HepG2 (cell line): ENCODE measurements around the gene FETUB. TPM values are rescaled to one million over a fixed set of nuclear protein-coding genes. Genes with fewer than 3 reads are reported as not detected.

Experiments used
- ATF7 ChIP-seq, 2 experiments: fragments of 450-650 bp in 1 of 2; sonication (generic) in 1 of 2; formaldehyde crosslinking in 1 of 2; IDR thresholded peaks; 2 replicates each; pipeline versions ENCODE4 v1.4.0 to v1.6.1; 2016 to 2020; ENCODE audit warnings: antibody characterized with exemption in 1 of 2, mild to moderate bottlenecking in 1 of 2, missing genetic modification reagents in 1 of 2
- ATF7-NPFF ChIP-seq: sonication (generic); formaldehyde crosslinking; IDR thresholded peaks from 2 replicates; pipeline ENCODE4 v1.8.1; 2023; ENCODE audit warnings: mild to moderate bottlenecking, low read depth, missing genetic modification reagents, moderate library complexity
- HNRNPH1 ChIP-seq: fragments of 200-400 bp; formaldehyde crosslinking; optimal IDR thresholded peaks from 2 replicates; pipeline ENCODE3; 2017; ENCODE audit warnings: mild to moderate bottlenecking, low read depth, low read length
- KLF16 ChIP-seq, 2 experiments: sonication (generic) in 1 of 2; formaldehyde crosslinking in 1 of 2; IDR thresholded peaks; 2 replicates each; pipeline versions ENCODE4 v1.6.1 to v1.8.0; 2016 to 2023; ENCODE audit warnings: missing genetic modification reagents in 2 of 2, missing compliant biosample characterization in 1 of 2
- MAX ChIP-seq: IDR thresholded peaks from 2 replicates; pipeline ENCODE4 v1.6.1; 2012; ENCODE audit warnings: inconsistent platforms
- MAZ ChIP-seq, 2 experiments: sonication (generic) in 1 of 2; formaldehyde crosslinking in 1 of 2; IDR thresholded peaks; 2 replicates each; pipeline versions ENCODE4 v1.5.0 to v1.6.1; 2012 to 2020; ENCODE audit warnings: low read depth in 2 of 2, mild to moderate bottlenecking in 2 of 2, borderline replicate concordance in 1 of 2, improper control_type of control experiment in 1 of 2, low read length in 1 of 2, missing genetic modification reagents in 1 of 2, moderate library complexity in 1 of 2
- NR2F6 ChIP-seq, 2 experiments: IDR thresholded peaks; 2 replicates each; pipeline ENCODE4 v1.6.1; 2016; ENCODE audit warnings: antibody characterized with exemption in 1 of 2, mild to moderate bottlenecking in 1 of 2
- POLR2AphosphoS5 ChIP-seq: IDR thresholded peaks from 2 replicates; pipeline ENCODE4 v1.6.1; 2012; ENCODE audit warnings: low read depth, low read length
- RBM39 ChIP-seq: fragments of 200-400 bp; formaldehyde crosslinking; IDR thresholded peaks from one replicate; pipeline ENCODE4 v1.6.1; 2018; ENCODE audit warnings: antibody characterized with exemption, mild to moderate bottlenecking, low read depth, low read length; ENCODE audit not compliant: poor library complexity, severe bottlenecking
- REL ChIP-seq: sonication (generic); formaldehyde crosslinking; conservative IDR thresholded peaks from 2 replicates; pipeline ENCODE4 v1.8.0; 2022; ENCODE audit warnings: mild to moderate bottlenecking, missing genetic modification reagents, moderate library complexity
- REXO4 ChIP-seq: sonication (generic); formaldehyde crosslinking; IDR thresholded peaks from 2 replicates; pipeline ENCODE4 v1.8.0; 2022; ENCODE audit warnings: missing genetic modification reagents, mild to moderate bottlenecking, borderline replicate concordance
- SALL2 ChIP-seq: sonication (generic); formaldehyde crosslinking; IDR thresholded peaks from 2 replicates; pipeline ENCODE4 v1.8.1; 2023; ENCODE audit warnings: mild to moderate bottlenecking, missing genetic modification reagents, inconsistent platforms
- SNAPC2 ChIP-seq: sonication (generic); formaldehyde crosslinking; IDR thresholded peaks from 2 replicates; pipeline ENCODE4 v1.8.1; 2022; ENCODE audit warnings: mild to moderate bottlenecking, missing genetic modification reagents
- TSC22D2 ChIP-seq: sonication (generic); formaldehyde crosslinking; IDR thresholded peaks from 2 replicates; pipeline ENCODE4 v1.5.1; 2020; ENCODE audit warnings: missing genetic modification reagents, mild to moderate bottlenecking, borderline replicate concordance
- ZBTB14 ChIP-seq: sonication (generic); formaldehyde crosslinking; IDR thresholded peaks from 2 replicates; pipeline ENCODE4 v1.4.0; 2020; ENCODE audit warnings: missing genetic modification reagents
- ZKSCAN5 ChIP-seq: sonication (generic); formaldehyde crosslinking; IDR thresholded peaks from 2 replicates; pipeline ENCODE4 v1.5.1; 2020; ENCODE audit warnings: mild to moderate bottlenecking, missing genetic modification reagents
- ZNF33B ChIP-seq: sonication (generic); formaldehyde crosslinking; IDR thresholded peaks from 2 replicates; pipeline ENCODE4 v1.5.1; 2020; ENCODE audit warnings: mild to moderate bottlenecking, missing genetic modification reagents
- ZNF670 ChIP-seq: sonication (generic); formaldehyde crosslinking; IDR thresholded peaks from 2 replicates; pipeline ENCODE4 v1.8.0; 2022; ENCODE audit warnings: mild to moderate bottlenecking, missing genetic modification reagents, borderline replicate concordance
- ZNF672 ChIP-seq: sonication (generic); formaldehyde crosslinking; IDR thresholded peaks from 2 replicates; pipeline ENCODE4 v1.8.1; 2022; ENCODE audit warnings: missing genetic modification reagents
- ZNF772 ChIP-seq: sonication (generic); formaldehyde crosslinking; IDR thresholded peaks from 2 replicates; pipeline ENCODE4 v1.5.0; 2020; ENCODE audit warnings: mild to moderate bottlenecking, missing genetic modification reagents
- polyA plus RNA-seq, 8 experiments: library from polyadenylated mRNA; depleted of rRNA in 3 of 8; stranded (reverse) in 7 of 8; unstranded in 1 of 8; fragments of >200 nt; fragmentation: Illumina TruSeq in 4 of 8; extraction: Trizol in 4 of 8; gene quantifications; 2 replicates each; pipeline versions ENCODE4 v1.2.1 to v1.2.3, GENCODE V29; 2011 to 2016; ENCODE audit warnings: low read depth in 4 of 8, missing spikeins in 1 of 8, mixed read lengths in 1 of 8; ENCODE audit not compliant: insufficient read depth in 1 of 8
- total RNA-seq, 5 experiments: library from RNA; depleted of rRNA; stranded (reverse); fragments of >200 nt; fragmentation: Illumina TruSeq; extraction: Trizol; gene quantifications; 2 replicates each; pipeline ENCODE4 v1.2.3, GENCODE V29; 2016; ENCODE audit warnings: low read depth in 1 of 5
- TF ChIP-seq, protein P1 (sequence below): sonication (generic); formaldehyde crosslinking; IDR thresholded peaks from 2 replicates; pipeline ENCODE4 v1.5.1; 2020; ENCODE audit warnings: mild to moderate bottlenecking, moderate library complexity, missing genetic modification reagents
- TF ChIP-seq, protein P2 (sequence below): sonication (generic); formaldehyde crosslinking; IDR thresholded peaks from 2 replicates; pipeline ENCODE4 v1.5.1; 2020; ENCODE audit warnings: mild to moderate bottlenecking, missing genetic modification reagents, borderline replicate concordance
- TF ChIP-seq, protein P3 (sequence below): IDR thresholded peaks from 2 replicates; pipeline ENCODE4 v1.6.1; 2016; ENCODE audit warnings: mild to moderate bottlenecking

FETUB gene
- total and polyA plus RNA-seq, 2 of the 13 experiments (the other 11 are each of a cell fraction or from before 2014, with no cell fraction given), result 2.1 to 4.4 TPM

- no peak for TF ChIP-seq ZNF772 (CRISPR knock-in tag)
- no peak; the same call in 1 of the 2 replicates for TF ChIP-seq TSC22D2 (CRISPR knock-in tag)
- TF ChIP-seq MAX, result no peak
- TF ChIP-seq, protein P1, sequence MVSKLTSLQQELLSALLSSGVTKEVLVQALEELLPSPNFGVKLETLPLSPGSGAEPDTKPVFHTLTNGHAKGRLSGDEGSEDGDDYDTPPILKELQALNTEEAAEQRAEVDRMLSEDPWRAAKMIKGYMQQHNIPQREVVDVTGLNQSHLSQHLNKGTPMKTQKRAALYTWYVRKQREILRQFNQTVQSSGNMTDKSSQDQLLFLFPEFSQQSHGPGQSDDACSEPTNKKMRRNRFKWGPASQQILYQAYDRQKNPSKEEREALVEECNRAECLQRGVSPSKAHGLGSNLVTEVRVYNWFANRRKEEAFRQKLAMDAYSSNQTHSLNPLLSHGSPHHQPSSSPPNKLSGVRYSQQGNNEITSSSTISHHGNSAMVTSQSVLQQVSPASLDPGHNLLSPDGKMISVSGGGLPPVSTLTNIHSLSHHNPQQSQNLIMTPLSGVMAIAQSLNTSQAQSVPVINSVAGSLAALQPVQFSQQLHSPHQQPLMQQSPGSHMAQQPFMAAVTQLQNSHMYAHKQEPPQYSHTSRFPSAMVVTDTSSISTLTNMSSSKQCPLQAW (CRISPR knock-in tag), result peak; percentile 79
- TF ChIP-seq HNRNPH1, result peak; percentile 46
- 0 out of 4 replicates have a peak, but pooled peaks of 1 of the 2 experiments have one; percentile 10 for TF ChIP-seq KLF16 (CRISPR knock-in tag; IDR thresholded peaks at IDR 0.05)
- TF ChIP-seq POLR2AphosphoS5, result peak; percentile 75
- TF ChIP-seq RBM39, result no peak
- TF ChIP-seq ZNF672 (CRISPR knock-in tag), result 0 out of 2 replicates have a peak, but pooled peaks have one; percentile 37
- no peak for TF ChIP-seq ATF7 (IDR thresholded peaks at IDR 0.05)
- TF ChIP-seq ATF7 (CRISPR knock-in tag; IDR thresholded peaks at IDR 0.05), result no peak
- TF ChIP-seq NR2F6 (IDR thresholded peaks at IDR 0.05), result no peak
- no peak for TF ChIP-seq NR2F6 (CRISPR knock-in tag; IDR thresholded peaks at IDR 0.05)
- no peak for TF ChIP-seq ZKSCAN5 (CRISPR knock-in tag)
- TF ChIP-seq, protein P2, sequence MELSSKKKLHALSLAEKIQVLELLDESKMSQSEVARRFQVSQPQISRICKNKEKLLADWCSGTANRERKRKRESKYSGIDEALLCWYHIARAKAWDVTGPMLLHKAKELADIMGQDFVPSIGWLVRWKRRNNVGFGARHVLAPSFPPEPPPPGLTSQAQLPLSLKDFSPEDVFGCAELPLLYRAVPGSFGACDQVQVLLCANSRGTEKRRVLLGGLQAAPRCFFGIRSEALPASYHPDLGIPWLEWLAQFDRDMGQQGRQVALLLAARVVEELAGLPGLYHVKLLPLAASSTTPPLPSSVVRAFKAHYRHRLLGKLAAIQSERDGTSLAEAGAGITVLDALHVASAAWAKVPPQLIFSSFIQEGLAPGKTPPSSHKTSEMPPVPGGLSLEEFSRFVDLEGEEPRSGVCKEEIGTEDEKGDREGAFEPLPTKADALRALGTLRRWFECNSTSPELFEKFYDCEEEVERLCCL, result no peak
- TF ChIP-seq ZNF670 (CRISPR knock-in tag), result peak; percentile 40; the same call in 1 of the 2 replicates
- TF ChIP-seq ZNF33B, result no peak; the same call in 1 of the 2 replicates
- peak; percentile 40; the same call in 1 of the 2 replicates for TF ChIP-seq SNAPC2
- 0 out of 2 replicates have a peak, but pooled peaks have one; percentile 15 for TF ChIP-seq ATF7-NPFF (CRISPR knock-in tag)
- TF ChIP-seq, protein P3, sequence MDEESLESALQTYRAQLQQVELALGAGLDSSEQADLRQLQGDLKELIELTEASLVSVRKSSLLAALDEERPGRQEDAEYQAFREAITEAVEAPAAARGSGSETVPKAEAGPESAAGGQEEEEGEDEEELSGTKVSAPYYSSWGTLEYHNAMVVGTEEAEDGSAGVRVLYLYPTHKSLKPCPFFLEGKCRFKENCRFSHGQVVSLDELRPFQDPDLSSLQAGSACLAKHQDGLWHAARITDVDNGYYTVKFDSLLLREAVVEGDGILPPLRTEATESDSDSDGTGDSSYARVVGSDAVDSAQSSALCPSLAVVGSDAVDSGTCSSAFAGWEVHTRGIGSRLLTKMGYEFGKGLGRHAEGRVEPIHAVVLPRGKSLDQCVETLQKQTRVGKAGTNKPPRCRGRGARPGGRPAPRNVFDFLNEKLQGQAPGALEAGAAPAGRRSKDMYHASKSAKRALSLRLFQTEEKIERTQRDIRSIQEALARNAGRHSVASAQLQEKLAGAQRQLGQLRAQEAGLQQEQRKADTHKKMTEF, result no peak
- no peak for TF ChIP-seq REXO4 (CRISPR knock-in tag)
- peak; percentile 55; the same call in 1 of the 2 replicates for TF ChIP-seq REL (CRISPR knock-in tag)
- no peak for TF ChIP-seq MAZ (IDR thresholded peaks at IDR 0.05; ENCODE audit: borderline replicate concordance, low read depth, low read length)
- peak; percentile 11; the same call in 1 of the 2 replicates for TF ChIP-seq MAZ (CRISPR knock-in tag; IDR thresholded peaks at IDR 0.05; ENCODE audit: low read depth)
- no peak for TF ChIP-seq ZBTB14 (CRISPR knock-in tag)
- TF ChIP-seq SALL2 (CRISPR knock-in tag), result no peak
Measured at GRCh38 chr3:186618318-186618938, 21.8 kb upstream of the FETUB start (continued).
